RWPE2 (cell line): Measurements from ENCODE around the gene TPSD1.
A peak's percentile ranks its signal among the peaks of the same experiment; 100 is the strongest.

Experiments
- ATAC-seq: fragments of 200-7000 bp; cut with Tn5 transposase; 3 replicates; pipeline ENCODE4 v1.9.1; 2021; ENCODE audit warnings: low read depth
- DNase-seq: peaks from one replicate; pipeline ENCODE4 v3.0.0-alpha.2; 2020; ENCODE audit warnings: low spot score
- H3K27ac ChIP-seq: fragments of 450-650 bp; 2 replicates; pipeline ENCODE4 v1.5.1; 2017; ENCODE audit warnings: mild to moderate bottlenecking; ENCODE audit not compliant: poor library complexity, severe bottlenecking
- H3K27me3 ChIP-seq: fragments of 250-450 bp; sonication (Bioruptor Pico); 2 replicates; pipeline ENCODE4 v1.5.1; 2021; ENCODE audit warnings: mild to moderate bottlenecking, moderate library complexity; ENCODE audit not compliant: insufficient read depth, poor library complexity, severe bottlenecking
- H3K36me3 ChIP-seq: fragments of 250-450 bp; sonication (Bioruptor Pico); 2 replicates; pipeline ENCODE4 v1.5.1; 2020; ENCODE audit warnings: low read depth, mild to moderate bottlenecking, moderate library complexity
- H3K4me1 ChIP-seq: fragments of 250-450 bp; sonication (Bioruptor Pico); 2 replicates; pipeline ENCODE4 v1.5.1; 2021; ENCODE audit warnings: mild to moderate bottlenecking, moderate library complexity; ENCODE audit not compliant: insufficient read depth, poor library complexity, severe bottlenecking
- H3K4me3 ChIP-seq: fragments of 250-450 bp; sonication (Bioruptor Pico); 2 replicates; pipeline ENCODE4 v1.5.1; 2021; ENCODE audit warnings: mild to moderate bottlenecking, moderate library complexity; ENCODE audit not compliant: severe bottlenecking
- H3K9me3 ChIP-seq: fragments of 250-450 bp; sonication (Bioruptor Pico); 2 replicates; pipeline ENCODE4 v1.5.1; 2021; ENCODE audit warnings: mild to moderate bottlenecking, moderate library complexity; ENCODE audit not compliant: severe bottlenecking
- CTCF ChIP-seq: fragments of 450-650 bp; IDR thresholded peaks from one replicate; pipeline ENCODE4 v1.5.1; 2017; ENCODE audit warnings: mild to moderate bottlenecking, moderate library complexity; ENCODE audit not compliant: poor library complexity, severe bottlenecking

TPSD1 gene

GRCh38 chr16:1216681-1217400 is 39.0 kb upstream of the TPSD1 start:
- Histone ChIP-seq H3K36me3 (no peaks in the 10 kb centered on the region), H3K27me3 (no peaks in the 10 kb centered on the region), H3K9me3 (no peaks in the 10 kb centered on the region), H3K4me3 (no peak overlapping the region), H3K27ac (no peak overlapping the region), H3K4me1 (no peaks in the 10 kb centered on the region)
- DNase-seq: no peak
- ATAC-seq: no peak
- no peak for TF ChIP-seq CTCF

GRCh38 chr16:1217526-1217925 is 38.3 kb upstream of the TPSD1 start:
- Histone ChIP-seq H3K4me3 (no peak overlapping the region), H3K4me1 (no peaks in the 10 kb centered on the region), H3K36me3 (no peaks in the 10 kb centered on the region), H3K9me3 (no peaks in the 10 kb centered on the region), H3K27ac (no peak overlapping the region), H3K27me3 (no peaks in the 10 kb centered on the region)
- ATAC-seq (no peak), DNase-seq (no peak)
- no peak for TF ChIP-seq CTCF

- no peak for ATAC-seq
- Histone ChIP-seq H3K4me3 (no peak overlapping the region), H3K9me3 (no peaks in the 10 kb centered on the region), H3K27ac (no peak overlapping the region), H3K4me1 (no peaks in the 10 kb centered on the region), H3K27me3 (no peaks in the 10 kb centered on the region), H3K36me3 (no peaks in the 10 kb centered on the region)
- TF ChIP-seq CTCF: no peak
- no peak for DNase-seq
These were observed 37.6 kb upstream of the TPSD1 start for GRCh38 chr16:1218061-1218929.

- no peak overlapping the region for H3K4me3 ChIP-seq
- no peak for TF ChIP-seq CTCF
- no peaks in the 10 kb centered on the region for H3K4me1 ChIP-seq
- no peak overlapping the region for H3K27ac ChIP-seq
- no peaks in the 10 kb centered on the region for H3K36me3 ChIP-seq
- H3K27me3 ChIP-seq: no peaks in the 10 kb centered on the region
- DNase-seq (no peak), ATAC-seq (0 out of 3 replicates have a peak, but pooled peaks have one; percentile 11)
- H3K9me3 ChIP-seq: no peaks in the 10 kb centered on the region
These were observed 36.8 kb upstream of the TPSD1 start for GRCh38 chr16:1218930-1219611.
